Measurements from ENCODE around the gene CEP112.

- TF ChIP-seq, protein P1, sequence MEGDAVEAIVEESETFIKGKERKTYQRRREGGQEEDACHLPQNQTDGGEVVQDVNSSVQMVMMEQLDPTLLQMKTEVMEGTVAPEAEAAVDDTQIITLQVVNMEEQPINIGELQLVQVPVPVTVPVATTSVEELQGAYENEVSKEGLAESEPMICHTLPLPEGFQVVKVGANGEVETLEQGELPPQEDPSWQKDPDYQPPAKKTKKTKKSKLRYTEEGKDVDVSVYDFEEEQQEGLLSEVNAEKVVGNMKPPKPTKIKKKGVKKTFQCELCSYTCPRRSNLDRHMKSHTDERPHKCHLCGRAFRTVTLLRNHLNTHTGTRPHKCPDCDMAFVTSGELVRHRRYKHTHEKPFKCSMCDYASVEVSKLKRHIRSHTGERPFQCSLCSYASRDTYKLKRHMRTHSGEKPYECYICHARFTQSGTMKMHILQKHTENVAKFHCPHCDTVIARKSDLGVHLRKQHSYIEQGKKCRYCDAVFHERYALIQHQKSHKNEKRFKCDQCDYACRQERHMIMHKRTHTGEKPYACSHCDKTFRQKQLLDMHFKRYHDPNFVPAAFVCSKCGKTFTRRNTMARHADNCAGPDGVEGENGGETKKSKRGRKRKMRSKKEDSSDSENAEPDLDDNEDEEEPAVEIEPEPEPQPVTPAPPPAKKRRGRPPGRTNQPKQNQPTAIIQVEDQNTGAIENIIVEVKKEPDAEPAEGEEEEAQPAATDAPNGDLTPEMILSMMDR (IDR thresholded peaks at IDR 0.05; ENCODE audit: low read depth, low read length, missing input control) = no peak
- no peak for TF ChIP-seq JUND (IDR thresholded peaks at IDR 0.05)
- TF ChIP-seq TAF1 (conservative IDR thresholded peaks at IDR 0.05) = no peak
- TF ChIP-seq RAD21 (IDR thresholded peaks at IDR 0.05) = no peak
- TF ChIP-seq, protein P2, sequence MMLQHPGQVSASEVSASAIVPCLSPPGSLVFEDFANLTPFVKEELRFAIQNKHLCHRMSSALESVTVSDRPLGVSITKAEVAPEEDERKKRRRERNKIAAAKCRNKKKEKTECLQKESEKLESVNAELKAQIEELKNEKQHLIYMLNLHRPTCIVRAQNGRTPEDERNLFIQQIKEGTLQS (IDR thresholded peaks at IDR 0.05) = no peak
Observed at GRCh38 chr17:65743308-65743655, 448.7 kb downstream of the CEP112 start.

Measured in liver (tissue), 3 donors.